Hindlimb muscle (tissue), 1 donor: ENCODE results near the gene ADAMTS18. TPM values are rescaled to one million over a fixed set of nuclear protein-coding genes. Genes with fewer than 3 reads are reported as not detected.

ENCODE experiments used
- DNase-seq: peaks from one replicate; pipeline ENCODE4 v3.0.0-alpha.2; 2013
- polyA plus RNA-seq: library from polyadenylated mRNA; unstranded; fragments of 120-200 nt; gene quantifications from one replicate; pipeline ENCODE4 v1.2.1, GENCODE V29; 2013; ENCODE audit not compliant: insufficient read length

The ADAMTS18 gene
- polyA plus RNA-seq, 1 donor, result 3.7 TPM

DNA sequence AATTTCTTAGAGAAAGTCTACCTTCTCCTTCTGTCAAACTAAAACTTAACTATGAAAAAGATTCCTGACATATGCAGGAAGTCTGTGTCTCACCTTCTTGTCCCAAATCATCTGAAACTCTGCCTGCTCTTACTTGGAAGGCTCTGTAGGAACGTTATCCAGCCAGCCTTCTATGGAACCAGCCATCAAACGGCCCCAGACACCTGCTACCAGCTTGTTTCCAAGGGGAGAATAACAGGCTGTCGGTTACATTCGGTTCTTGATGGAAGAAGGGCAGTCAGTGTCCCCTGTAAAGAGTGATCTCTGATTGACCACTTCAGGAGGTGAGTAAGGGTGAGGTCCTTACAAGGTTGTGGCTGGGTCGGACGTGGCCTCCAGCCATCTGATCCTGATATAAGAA is 1.7 kb downstream of the ADAMTS18 start:
- no peak for DNase-seq

DNA sequence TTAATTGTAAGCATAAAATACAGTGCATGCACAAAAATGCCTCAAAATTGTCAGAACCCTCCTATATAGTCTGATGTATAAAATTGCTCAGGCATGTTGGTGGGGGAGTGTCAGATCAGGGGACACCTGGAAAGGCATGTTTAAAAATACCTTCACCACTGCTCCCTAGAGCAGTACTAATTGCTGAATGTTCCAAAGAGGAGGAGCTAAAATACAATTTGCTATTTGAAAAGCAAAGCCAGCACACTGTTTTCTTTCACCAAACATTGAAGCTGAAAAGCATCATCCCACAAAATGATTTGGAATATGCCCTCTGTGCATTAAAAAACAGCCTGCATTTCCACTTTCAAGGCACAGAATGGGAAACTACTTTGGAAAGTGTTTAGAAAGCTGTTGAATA is 2.6 kb downstream of the ADAMTS18 start:
- DNase-seq, result no peak

DNA sequence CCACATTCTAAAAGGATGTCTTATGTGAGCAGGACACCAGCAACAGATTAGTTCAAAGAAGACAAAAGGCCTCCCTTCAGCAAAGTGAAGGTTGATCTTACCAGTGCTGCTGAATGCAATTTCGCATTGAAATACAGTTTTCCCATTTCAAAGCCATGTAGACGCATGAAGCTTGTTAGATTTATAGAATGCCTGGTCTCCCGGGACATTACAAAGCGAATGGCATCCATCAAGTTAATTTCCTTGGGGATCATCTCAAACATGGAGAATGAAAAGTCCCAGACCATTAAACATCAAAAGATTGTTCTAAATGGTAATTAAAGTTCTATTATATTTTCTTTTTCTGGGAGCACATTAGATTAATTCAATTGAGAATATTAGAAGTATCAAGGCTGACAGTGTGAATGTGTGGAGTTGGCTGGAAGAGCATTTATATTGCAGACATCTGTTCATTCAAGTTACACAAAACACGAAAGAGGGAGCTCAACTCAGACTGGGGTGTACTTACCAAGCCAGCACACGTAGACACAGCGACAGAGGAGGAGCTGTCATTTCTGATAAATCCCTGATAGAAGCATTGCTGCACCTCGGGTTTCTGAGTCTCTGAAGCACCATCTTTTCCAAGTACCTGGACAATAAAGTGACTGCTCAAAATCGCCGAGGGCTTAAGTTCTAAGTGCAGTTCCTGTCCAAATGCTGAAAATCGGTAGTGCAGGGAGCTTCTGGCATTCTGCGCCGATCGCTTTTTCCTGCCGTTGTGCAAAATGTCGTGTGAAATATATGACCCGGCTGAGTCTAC is 3.8 kb downstream of the ADAMTS18 start:
- DNase-seq, result no peak

DNA sequence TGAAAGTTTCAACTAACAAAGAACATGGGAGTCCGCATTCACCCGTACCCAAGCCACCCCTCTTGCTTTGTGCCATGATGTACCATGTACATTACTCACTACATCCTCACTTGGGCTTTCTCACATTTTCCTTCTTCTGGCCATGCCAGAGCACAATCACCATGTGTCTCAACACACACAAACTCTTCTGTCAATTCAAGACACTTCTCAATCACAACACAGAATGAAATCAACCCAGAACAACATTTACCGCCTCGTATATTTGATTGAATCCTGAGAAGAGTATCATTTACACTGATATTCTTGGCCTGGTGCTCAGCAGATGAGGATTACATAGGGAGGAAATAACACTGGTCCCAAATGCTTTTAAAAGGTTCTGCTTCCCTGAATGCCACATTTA is 4.5 kb downstream of the ADAMTS18 start:
- no peak for DNase-seq

DNA sequence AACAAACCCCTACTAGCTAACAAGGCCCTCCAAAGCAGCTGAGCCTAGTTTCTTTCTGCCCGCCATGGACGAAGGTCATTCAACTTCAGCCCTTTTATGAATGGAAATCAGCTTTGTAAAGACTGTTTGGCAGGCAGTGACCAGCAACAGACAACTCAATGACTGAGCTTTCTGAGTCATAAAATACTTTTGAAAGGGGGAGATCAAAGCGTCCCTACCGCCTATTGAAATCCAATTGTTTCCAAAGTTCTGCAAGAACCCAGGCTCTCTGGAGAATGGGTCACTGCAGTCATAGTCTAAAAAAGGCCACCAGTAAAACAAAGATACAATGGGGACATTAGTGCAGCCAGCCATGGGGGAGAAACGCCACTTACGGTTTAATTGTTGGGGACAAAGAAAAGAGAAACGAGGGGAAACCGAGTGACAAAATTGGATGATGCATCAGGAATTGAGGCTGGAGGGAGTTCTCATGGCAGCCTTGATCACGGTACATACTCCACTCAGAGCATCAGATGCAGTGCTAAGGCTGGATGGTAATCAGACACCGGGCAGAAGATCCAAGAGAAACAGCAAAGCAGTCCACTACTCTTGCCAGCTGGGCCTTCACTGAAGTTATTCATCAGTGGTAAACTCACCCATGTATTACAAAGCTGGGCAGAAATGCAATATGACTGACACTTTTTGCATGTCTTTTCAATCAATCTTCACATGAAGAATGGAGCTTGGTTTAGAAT is 9.8 kb downstream of the ADAMTS18 start:
- DNase-seq, result no peak

DNA sequence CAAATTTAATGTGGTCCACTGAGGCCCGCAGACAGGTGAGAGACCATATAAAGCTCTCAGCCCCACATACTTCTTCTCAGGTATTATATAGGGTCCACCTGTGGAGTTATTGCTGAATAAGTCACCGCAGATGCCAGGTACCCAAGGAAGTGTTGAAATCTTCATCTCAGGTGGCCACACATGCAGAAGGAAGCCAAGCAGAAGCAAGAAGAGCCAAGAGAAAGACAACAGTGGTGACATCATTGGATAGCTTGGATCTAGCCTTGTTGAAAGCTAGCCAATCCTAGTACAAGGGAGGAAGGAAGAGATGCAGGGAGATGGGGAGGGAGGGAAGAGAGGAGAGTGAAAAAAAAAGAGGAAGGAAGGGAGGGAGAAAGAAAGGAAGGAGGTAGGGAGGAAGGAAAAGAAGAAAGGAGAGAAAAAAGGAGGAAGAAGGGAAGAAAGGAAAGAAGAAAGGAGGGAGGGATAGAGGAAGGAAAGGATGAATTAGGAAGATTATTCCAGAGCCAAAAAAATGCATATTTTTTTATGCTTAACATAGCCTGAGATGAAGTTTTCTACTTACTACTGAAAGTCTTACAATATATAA is 12.5 kb downstream of the ADAMTS18 start:
- no peak for DNase-seq

DNA sequence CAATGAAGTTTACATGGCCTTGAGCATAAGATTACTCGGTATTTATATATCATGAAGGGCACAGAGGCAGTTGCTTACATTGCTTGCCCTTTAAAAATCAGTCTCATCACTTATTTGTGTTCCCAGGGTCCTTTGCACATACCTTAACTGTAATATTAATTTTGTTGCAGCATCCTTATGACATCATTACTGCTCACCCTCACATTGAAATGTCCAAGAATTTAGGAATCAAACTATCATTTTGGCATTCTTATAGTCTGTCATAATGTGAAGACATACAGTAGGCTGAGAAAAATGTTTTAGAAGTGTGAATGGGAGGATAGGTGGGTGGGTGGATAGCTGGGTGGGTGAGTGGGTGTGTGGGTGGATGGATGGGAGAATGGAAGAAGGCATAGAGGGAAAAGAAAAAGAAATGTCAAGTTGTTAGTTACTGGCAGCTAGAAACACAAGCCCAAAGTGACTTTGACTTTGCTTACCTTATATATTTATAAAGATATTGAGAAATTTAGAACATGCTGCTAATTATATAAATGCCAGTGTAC is 17.8 kb downstream of the ADAMTS18 start:
- DNase-seq, result no peak

DNA sequence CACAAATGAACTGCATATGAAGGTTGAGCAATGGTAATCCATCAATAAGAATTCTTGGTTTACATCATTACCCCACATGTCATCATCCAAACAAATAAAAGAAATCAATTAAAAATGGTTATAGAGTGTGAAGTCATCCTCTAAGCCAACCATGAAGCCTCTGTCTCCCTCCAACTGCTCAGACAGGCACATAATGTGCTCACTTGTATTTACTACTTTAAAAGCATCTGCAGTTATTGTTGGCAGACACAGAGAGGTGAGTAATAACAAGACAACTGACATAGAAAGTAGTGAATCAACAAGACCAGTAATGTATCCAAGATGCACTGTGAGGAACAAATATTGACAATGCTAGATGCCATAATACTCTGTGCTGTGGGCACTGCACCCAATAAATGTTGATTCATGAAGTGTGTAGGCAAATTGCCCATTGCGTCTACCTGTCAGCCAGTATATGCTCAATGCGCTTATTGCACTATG is 20.0 kb downstream of the ADAMTS18 start:
- no peak for DNase-seq

DNA sequence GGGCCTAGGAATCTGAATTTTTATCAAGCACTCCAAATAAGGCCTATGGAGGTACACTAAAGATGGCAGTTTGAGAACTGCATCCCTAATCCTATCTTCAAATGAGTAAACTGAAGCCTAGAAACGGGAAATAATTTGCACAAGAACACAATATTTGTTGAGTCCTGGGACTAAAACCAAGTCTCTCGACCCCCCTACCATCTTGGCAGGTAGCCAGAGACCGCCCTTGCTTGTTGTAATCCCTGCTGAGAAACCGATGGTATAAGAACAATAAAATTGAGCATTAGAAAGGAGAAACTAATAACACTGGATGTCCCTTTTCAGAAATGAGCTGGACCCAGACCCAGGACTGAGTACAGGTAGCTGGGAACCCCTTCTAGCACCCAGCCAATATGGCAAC is 24.4 kb downstream of the ADAMTS18 start:
- DNase-seq, result no peak

DNA sequence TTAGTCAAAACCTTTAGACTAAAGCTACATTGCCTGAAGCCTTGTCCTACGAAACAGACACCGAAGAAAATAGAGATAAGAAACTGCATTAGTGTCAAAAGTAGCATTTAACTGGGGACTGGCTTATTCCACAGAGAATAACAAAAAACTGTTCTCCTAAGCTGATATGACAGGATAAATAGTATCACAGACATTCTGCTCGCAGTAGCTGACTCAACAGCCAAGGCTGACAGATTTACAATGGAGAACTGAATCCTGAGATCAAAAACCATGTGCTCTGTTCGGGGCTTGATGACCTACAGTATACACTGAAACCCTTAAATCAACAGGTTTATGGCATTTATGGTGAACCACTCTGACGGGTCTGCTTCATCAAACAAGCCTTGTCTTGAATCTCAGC is 25.5 kb downstream of the ADAMTS18 start:
- DNase-seq, result no peak

DNA sequence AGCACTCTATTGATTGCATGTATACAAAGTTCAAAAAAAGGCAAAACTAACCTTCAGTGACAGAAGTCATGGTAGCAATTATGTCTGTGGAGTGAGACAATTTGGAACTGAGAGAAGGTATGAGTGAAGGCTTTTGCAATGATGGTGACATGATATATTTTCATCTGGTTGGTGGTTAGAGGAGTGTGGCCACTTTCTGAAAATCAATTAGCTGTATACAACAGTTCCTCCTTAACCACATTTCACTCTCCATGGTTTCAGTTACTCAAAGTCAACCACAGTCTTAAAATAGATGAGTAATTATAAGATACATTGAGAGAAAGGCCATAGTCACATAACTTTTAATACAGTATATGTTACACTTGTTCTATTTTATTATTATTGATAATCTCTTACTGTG is 26.2 kb downstream of the ADAMTS18 start:
- DNase-seq, result no peak

DNA sequence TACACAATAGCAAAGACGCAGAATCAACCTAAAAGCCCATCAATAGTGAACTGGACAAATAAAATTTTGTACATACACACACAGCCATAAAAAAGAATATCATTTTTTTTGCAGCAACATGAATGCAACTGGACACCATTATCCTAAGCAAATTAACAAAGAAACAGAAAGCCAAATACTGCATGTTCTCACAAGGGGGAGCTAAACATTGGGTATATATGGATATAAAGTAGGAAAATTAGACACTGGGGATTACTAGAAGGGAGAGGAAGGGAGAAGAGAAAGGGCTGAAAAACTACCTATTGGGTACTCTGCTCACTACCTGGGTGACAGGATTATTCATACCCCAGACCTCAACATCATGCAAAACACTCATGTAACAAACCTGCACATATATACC is 28.2 kb downstream of the ADAMTS18 start:
- no peak for DNase-seq

DNA sequence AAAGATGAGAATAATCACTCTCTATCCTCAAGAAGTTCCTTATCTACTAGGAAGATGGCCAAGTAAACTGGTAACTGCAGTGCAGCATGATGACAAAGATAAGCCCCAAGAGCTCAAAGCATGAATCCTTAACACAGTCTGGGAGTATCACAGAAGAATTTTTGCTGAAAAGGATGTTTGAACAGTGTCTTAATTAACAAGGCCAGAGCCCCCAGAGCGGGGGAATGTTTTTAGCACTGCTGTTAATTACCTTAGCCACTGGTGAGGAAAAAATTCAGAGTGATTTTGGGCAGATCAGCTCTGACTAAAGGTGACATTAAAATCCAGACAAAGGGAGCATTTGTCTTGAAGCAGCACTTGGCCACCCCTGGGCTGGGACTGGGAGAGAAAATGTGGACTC is 30.1 kb downstream of the ADAMTS18 start:
- no peak for DNase-seq

DNA sequence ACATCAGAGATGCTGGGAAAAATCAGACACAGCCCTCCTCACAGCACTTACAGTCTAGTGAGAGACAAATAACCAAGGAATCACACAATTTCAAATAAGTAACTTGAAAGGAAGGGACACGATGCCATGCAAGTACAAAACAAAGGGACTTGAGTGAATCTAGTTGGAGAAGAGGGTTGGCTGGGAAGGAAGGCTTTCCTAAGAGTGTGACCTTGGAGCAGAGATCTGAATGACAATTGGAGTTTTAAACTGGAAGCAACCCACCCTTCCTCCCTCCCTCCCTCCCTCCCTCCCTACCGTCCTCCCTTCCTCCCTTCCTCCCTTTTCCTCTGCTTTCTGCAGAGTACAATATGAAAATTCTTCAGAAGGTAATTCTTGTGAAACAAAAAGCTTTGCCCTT is 31.1 kb downstream of the ADAMTS18 start:
- no peak for DNase-seq

DNA sequence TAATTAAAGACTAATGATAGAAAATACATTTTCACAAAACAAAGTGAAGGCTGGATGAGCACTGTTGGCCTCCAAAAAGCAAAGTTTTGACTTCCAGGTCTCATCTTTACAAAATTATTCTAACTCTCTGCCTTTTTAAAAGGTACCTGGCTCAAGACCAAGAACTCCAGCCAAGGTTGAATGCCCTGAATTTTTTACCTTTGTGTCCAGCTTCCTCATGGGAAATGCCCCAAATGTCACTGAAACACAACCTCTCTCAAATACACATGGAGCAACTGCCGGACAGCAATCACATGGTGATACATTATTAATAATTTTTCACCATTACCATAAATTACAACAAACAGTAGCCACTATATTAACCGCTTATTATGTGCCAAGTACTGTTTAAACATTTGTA is 32.2 kb downstream of the ADAMTS18 start:
- no peak for DNase-seq

DNA sequence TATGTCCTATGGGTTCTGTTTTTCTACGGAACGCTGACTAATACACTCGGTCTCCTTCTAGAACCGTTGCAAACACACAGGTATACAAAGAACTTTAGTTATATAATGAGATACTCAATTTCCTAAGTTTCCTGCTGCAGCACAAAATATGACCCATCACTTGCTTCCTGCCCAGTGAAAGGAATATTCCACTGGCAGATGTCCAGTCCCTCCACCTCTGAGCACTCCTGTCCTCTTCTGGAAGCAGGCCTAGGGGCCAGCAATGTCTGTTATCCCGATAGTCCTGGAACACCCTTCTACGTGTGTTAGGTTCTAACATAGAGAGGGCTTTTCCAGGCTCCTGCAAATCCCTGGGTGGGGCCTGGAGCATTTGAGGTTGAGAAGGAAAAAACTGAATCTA is 32.7 kb downstream of the ADAMTS18 start:
- peak; percentile 4 for DNase-seq

DNA sequence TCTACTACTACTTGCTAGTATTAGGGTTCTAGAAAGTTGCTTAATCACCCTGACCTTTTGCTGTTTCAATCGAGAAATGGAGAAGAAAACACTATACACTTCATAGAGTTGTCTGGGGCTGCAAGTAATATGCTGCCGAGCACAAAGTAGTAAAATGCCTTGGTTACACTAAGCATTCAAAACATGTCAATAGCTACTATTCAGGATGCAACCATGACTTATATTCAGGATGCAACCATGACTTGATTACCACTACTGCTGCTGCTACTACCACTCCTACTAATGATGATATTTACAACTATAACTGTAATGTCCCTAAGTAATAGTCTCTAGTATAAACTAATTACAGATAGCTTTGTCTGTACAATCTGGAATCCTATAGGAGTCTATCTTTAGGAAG is 35.3 kb downstream of the ADAMTS18 start:
- DNase-seq, result no peak

DNA sequence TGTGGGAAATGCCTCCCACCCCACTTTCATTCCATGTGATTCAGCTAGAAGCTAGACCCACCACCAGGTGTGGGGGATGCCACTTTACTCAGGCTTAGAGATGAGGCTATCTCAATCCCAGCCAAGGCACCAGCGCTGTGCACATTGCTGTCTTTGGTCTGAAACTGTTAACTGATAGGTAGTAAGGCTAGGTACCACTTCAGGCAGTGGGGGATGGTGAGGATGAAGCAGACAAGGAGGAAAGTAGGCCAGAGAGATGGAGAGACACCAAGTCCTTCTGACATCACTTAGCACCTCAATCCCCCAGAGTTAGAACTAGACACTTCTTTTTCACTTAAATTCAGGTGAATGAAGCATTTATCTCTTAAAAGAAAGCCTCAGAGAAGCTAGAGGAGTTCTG is 35.8 kb downstream of the ADAMTS18 start:
- no peak for DNase-seq

DNA sequence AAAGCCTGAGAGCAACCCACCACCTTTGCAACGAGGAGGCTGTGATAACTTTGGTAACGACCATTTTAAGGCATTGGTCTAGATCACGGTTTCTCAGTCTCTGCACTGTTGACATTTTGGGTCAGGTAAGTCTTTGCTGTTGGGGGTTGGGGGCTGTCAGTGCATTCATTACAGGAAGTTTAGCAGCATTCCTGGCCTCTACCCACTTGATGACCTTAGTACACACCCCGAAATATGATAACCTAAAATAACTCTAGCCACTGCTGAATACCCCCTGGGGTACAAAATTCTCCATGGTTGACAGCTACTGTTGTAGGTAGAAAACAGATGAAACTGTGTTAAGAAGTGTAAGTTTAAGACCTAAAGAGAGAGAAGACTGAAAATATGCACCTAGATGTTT is 36.3 kb downstream of the ADAMTS18 start:
- no peak for DNase-seq

DNA sequence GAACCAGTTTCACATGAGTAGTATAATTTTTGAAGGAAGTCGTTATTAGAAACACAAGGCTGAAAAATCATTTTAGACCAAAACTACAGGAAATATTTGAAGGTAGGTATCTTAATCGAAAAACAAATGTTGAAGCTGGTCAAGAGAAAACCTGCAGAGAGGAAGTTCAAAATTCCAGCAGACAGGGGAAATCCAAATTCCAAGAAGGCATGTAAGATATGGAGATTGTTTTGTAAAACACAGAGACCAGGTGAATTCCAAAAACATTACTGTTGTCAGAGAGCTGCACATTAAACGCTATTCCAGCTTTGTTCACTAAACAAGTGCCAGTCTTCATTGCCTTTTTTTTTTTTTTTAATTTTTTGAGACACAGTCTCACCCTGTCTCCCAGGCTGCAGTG is 38.4 kb downstream of the ADAMTS18 start:
- DNase-seq, result no peak

DNA sequence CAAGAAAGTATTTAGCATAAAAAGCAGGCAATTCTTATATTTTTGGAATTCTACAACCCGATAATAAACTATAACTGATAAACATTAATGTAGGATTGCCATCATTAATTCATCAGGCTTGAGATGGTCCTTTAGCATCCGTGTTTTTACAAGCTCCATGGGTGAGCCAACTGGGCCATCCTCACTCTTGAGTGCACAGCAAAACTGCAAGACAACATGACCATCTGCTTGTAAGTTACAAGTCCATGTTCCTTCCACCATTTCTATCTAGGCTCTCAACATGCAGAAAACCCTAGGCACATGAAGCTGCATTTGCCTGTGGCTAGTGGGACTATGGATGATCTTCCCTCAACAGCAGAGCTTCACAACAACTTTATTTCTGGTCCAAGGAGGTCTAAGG is 40.1 kb downstream of the ADAMTS18 start:
- no peak for DNase-seq

DNA sequence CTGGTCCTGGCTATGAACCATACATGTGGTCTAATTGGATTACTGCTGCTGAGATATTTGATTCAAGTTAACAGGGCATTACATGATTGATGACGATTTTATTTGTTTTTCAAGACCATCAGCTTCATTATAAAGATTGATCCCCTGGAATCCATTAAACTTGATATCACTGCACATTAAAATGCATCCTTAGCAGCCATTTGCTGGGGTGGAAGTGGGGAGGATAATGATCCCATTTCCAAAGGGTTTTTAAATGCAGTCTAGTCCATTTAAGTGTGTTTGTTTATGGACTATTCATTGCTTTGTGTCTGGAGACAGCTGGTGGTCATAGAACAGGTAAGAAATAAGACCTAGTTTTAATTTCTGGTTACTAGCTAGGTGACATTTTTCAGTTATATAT is 40.9 kb downstream of the ADAMTS18 start:
- DNase-seq, result no peak

DNA sequence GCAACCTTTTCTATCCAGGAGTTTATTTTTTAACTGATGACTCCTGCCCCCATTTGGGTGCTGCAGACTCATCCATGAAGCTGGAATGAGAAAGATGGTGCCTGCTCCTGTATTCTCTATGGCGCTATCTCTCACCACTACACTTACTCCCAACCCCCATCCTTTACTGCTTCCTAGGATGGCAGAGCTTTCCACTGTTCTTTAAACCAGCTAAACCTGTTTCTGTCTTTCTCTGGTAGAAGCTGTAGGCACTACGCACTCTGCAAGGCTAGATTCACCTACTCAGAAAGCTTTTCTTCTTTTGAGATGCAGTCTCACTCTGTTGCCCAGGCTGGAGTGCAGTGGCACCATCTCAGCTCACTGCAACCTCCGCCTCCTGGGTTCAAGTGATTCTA is 47.0 kb downstream of the ADAMTS18 start:
- DNase-seq, result no peak
